NCI-H128 (cell line): Measurements from ENCODE around the gene EFNB1.

ENCODE experiments used
- DNase-seq: peaks from one replicate; lab custom pipeline; 2025; ENCODE audit not compliant: unreplicated experiment; lab: John Stamatoyannopoulos, UW

Gene EFNB1

GRCh38 chrX:68880846-68881552 lies 52.2 kb downstream of the EFNB1 start:
- no peak for DNase-seq

- no peak for DNase-seq
These were observed 53.1 kb downstream of the EFNB1 start for GRCh38 chrX:68881911-68882310.

- no peak for DNase-seq
These were observed 55.0 kb downstream of the EFNB1 start for GRCh38 chrX:68883800-68884199.

DNA sequence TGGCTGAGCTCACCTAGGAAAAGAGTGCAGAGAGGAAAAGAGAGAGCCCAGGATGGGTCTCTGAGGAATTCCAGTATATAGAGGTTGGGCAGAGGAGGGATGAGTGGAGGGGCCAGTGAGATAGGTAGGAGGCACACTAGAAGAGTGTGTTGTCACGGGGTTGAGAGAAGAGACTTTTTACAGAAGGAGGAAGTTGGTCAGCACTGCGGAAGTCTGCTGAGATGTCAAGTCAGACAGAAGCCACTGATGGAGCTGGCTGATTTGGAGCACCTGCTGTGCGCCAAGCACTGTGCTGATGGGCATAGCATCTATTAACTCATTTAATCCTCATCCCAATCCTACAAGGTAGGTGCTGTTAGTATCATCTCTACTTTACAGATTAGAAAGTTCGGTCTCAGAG lies 60.4 kb downstream of the EFNB1 start:
- no peak for DNase-seq
